HG02870 (cell line): ENCODE results near the gene KBTBD6.
"Not testable (repeated sequence)": the region's sequence is repeated elsewhere in the genome, so short reads cannot be mapped to it uniquely, and the experiment has no call there.

Experiments
- ATAC-seq: cut with Tn5 transposase; IDR thresholded peaks from one replicate; pipeline ENCODE4 v1.9.1; 2021; ENCODE audit warnings: mild to moderate bottlenecking, moderate library complexity; ENCODE audit not compliant: unreplicated experiment

KBTBD6 gene

DNA sequence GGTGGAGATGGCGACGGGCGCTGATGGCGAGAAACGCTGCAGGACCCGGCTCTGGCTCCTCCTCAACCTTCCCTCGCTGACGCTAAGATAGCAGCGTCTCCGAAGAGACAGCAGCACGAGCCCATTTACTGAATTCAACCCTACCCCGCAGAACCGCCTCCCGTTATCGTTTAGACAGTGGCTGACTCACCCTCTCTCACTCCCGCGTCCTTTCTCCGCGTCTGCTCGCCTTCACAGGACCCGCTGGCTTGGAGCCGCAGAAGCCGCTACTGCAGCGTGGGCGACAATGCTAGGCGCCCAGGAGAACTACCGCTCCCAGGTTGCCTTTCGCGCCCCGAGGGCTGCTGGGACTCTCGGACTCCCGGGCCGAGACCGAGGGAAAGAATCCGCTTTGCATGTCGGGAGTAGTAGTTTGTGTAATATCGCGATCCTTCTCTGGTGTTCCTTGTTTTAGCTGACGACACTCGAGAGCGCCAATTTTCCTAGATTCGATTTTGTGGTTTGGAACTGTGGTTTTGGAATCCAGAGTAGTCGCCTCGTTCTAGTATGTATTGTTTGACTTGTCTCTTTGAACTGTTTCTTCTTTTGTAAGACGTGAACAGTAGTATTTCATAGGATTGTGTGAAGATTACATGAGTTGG lies at the start of gene KBTBD6:
KBTBD6 (minus strand) TSS at position 291 of the 641 bp plus-strand sequence. CDS start 291 bp downstream, outside the sequence.
- peak; percentile 94 for ATAC-seq

DNA sequence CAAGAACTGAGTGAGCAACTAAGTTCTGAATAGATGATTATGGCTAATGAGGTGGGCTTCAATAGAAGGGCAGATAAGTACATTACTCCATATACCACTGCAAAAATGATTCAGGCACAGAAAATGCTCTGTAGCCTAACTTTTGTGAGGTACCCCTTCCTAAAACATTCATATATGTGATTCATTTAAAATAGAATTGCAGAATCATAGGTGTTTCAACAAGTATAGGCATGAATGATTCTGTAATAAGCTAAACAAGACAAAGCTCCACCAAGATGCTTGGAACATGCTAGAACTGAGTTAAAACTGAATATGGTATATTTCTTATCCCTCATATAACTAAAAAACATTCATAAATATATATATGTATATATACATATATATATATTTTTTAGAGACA lies 49.6 kb upstream of the KBTBD6 start:
- no peak for ATAC-seq

DNA sequence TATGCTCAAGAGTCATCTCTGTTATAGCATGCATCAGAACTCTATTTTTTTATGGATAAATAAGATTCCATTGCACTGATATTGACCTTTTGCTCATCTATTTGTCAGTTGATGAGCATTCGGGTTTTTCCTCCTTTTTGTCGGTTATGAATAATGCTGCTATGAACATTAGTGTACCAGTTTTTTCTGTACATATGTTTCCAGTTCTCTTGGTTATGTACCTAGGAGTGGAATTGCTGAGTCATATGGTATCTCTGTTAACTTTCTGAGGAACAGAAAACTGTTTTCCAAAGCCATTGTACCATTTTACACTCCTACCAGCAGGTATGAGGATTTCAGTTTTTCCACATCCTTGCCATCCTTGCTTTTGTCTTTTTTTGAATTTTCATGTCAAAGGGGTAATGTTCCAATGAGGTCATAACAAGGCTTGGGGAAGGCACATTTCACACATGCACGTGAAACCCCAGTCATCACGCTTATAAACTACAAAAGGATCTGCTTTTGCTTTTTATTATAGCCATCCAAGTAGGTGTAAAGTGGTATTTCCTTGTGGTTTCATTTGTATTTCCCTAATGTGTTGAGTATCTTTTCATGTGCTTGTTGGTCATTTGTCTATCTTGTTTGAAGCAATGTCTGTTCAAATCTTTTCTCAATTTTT lies 47.1 kb upstream of the KBTBD6 start:
- ATAC-seq = no peak

DNA sequence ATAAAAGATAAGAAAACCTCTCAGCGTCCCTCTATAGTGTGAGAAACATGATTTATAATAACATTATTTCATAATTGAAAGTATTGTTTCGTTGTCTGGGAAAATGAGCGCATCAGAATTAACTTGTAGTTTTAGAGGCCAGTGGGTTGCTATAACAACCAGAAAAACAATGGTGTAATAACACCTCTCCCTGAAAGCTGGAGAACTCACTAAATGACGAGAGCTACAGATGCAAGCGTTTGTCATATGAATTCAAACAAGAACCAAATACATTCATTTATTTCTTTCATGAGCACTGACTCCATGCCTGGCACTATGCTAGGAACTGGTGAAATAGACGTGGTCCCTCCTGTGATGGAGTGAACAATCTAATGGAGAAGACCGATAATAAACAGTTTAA lies 45.4 kb upstream of the KBTBD6 start:
- no peak for ATAC-seq

GRCh38 chr13:41177616-41178015 lies 45.0 kb upstream of the KBTBD6 start:
- ATAC-seq = no peak

GRCh38 chr13:41175576-41175975 lies 43.0 kb upstream of the KBTBD6 start:
- ATAC-seq = not testable (repeated sequence)

- ATAC-seq = no peak
Measured at GRCh38 chr13:41162151-41162550, 29.5 kb upstream of the KBTBD6 start.

- no peak for ATAC-seq
Measured at GRCh38 chr13:41159174-41159573, 26.6 kb upstream of the KBTBD6 start.

DNA sequence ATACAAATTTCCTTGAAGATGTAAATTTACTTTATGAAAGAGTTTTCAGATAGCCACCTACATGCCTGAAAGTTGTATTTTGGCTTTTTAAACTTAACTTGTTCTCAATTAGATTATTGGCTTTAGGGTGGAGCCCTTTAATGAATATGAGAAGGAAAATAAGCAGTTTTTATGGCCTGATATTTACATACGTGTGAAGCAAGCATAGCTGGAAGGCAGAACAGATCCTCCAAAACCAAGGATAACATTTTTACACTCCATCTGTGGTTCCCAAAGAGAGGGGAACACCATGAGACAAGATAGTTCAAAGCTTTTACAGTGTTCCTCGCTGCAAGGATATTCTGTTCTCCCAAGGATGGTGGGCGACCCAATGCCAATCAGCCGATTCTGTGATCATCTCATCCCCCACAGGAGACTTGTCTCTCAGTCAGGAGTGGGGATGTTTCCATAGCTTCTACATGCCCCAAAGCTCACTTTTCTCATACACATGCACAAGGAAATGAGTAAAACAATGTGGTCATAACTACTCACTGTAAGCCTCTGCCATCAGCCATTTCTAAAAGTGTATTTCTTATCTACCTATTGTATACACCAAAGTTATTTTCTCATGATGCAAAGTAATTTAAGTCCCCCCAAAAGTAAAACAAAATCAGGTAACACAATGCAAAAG lies 24.6 kb upstream of the KBTBD6 start:
- ATAC-seq = no peak

- no peak for ATAC-seq
Measured at GRCh38 chr13:41156620-41157019, 24.0 kb upstream of the KBTBD6 start.

DNA sequence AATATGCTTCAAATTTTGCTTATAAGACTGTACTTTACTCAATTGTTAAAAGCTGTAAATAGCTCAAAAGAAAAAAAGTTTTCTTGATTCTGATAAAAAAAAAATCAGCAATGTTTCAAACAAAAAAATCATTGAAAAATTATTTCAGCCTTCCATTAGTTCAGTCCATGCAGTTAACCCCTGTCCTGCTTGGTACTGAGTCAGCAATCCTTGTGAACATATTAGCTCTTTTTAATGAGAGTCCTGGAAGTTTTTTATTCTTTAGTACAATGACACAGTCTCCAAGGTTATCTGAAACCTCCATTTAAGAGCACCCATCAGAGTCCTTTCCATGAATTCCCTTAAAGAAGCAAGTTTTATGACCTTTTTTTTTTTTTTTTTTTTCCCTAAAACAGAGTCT lies 21.4 kb upstream of the KBTBD6 start:
- no peak for ATAC-seq

- no peak for ATAC-seq
Measured at GRCh38 chr13:41152005-41152404, 19.4 kb upstream of the KBTBD6 start.

- no peak for ATAC-seq
Measured at GRCh38 chr13:41150058-41150457, 17.5 kb upstream of the KBTBD6 start.

DNA sequence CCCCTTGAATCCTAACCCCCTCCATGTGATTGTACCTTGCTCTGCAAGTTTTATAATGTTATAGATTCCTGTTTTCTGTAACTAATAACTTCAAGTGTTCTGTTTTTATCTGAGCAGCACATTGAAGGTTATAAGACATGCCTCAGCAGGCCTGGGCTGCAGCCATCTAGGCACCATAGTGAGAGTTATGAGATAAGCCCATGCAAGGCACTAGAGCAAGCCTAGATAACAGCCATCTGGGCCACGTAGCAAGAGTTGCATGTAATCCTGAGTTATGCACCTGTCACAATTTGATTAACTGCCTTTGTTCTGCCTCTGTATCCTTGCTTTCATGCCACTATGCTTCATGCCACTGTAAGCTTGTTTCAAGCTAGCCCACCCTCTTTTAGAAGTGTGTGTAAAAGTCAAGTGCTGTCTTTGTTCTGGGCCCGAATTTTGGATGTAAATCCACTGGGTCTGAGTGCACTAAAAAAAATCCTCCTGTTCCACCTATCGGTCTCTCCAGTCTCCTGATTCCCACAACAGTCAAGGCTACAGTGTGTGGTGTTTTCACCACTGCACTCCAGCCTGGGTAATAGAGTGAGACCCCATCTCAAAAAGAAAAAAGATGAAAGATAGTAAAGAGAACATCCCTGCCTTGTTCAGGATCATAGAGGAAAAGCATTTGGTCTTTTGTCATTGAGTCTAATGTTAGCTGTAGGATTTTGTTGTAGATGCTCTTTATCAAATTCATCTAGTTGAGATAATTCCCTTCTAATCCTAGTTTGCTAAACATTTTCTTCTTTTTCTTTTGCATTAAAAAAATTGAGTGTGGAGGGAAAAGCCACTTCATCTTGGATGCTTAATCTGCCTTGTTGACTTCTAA lies 16.0 kb upstream of the KBTBD6 start:
- no peak for ATAC-seq

GRCh38 chr13:41145136-41145908 lies 12.7 kb upstream of the KBTBD6 start:
- no peak for ATAC-seq

- no peak for ATAC-seq
Measured at GRCh38 chr13:41144576-41144975, 12.0 kb upstream of the KBTBD6 start.

- ATAC-seq = no peak
Measured at GRCh38 chr13:41139296-41139966, 6.8 kb upstream of the KBTBD6 start.

DNA sequence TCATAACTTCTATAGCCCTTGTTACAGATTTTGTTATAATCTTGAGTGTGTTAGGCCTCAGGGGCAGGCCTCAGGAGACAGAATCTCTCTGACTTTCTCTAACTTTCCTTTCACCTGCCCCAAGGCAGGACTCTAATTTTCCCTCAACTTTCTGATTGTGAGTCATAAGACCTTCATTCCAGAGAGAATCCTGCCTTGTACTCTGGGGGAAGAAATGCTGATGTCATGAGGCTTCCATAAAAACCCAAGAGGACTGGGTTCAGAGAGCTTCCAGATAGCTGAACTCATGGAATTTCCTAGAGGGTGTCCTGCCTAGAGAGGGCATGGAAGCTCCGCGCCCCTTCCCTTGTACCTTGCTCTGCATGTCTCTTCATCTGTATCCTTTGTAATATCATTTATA lies 5.3 kb upstream of the KBTBD6 start:
- no peak for ATAC-seq

- no peak for ATAC-seq
Measured at GRCh38 chr13:41137241-41137640, 4.6 kb upstream of the KBTBD6 start.
